CD14-positive monocyte (primary cell): ENCODE data around the gene TRIM41. TPM values are rescaled to one million over a fixed set of nuclear protein-coding genes. Genes with fewer than 3 reads are reported as not detected.
A peak's percentile ranks its signal among the peaks of the same experiment; 100 is the strongest.

Source experiments
- DNase-seq, 3 donors: peaks; one replicate each; pipeline ENCODE4 v3.0.0-alpha.2; 2011 to 2022
- H2AFZ ChIP-seq: 2 replicates; pipeline ENCODE4 v1.6.0; 2012; ENCODE audit warnings: mild to moderate bottlenecking, low read depth, low read length, inconsistent platforms; ENCODE audit not compliant: insufficient read depth, poor library complexity, severe bottlenecking
- H3K27ac ChIP-seq, 2 donors: 1 replicate in 1 of 2; 2 replicates in 1 of 2; pipeline ENCODE4 v1.5.1; 2012 to 2013; ENCODE audit warnings: low read length in 2 of 2, control low read depth in 1 of 2, inconsistent platforms in 1 of 2, low read depth in 1 of 2, mild to moderate bottlenecking in 1 of 2
- H3K27me3 ChIP-seq, 2 donors: one replicate each; pipeline versions ENCODE4 v1.6.0 to v1.6.1; 2011 to 2013; ENCODE audit warnings: low read length in 2 of 2; ENCODE audit not compliant: control insufficient read depth in 2 of 2, insufficient read depth in 2 of 2
- H3K36me3 ChIP-seq, 2 donors: replicated peaks in 1 of 2; 1 replicate in 1 of 2; 2 replicates in 1 of 2; pipeline versions ENCODE4 v1.5.1 to v1.6.1; 2012 to 2013; ENCODE audit warnings: low read length in 2 of 2, control low read depth in 1 of 2, inconsistent platforms in 1 of 2, mild to moderate bottlenecking in 1 of 2; ENCODE audit not compliant: insufficient read depth in 2 of 2, control insufficient read depth in 1 of 2
- H3K4me1 ChIP-seq, 2 donors: 1 replicate in 1 of 2; 2 replicates in 1 of 2; pipeline versions ENCODE4 v1.5.1 to v1.6.1; 2012 to 2013; ENCODE audit warnings: low read length in 2 of 2, control low read depth in 1 of 2, inconsistent platforms in 1 of 2, mild to moderate bottlenecking in 1 of 2, moderate library complexity in 1 of 2; ENCODE audit not compliant: insufficient read depth in 2 of 2, control insufficient read depth in 1 of 2
- H3K4me2 ChIP-seq: replicated peaks from 2 replicates; pipeline ENCODE3; 2012; ENCODE audit warnings: low read length, moderate library complexity, mild to moderate bottlenecking; ENCODE audit not compliant: poor library complexity, severe bottlenecking; ENCODE audit errors: extremely low read depth
- H3K4me3 ChIP-seq, 3 experiments: fragments of 200-600 bp in 1 of 3; sonication (generic) in 1 of 3; replicated peaks in 1 of 3; 1 replicate in 2 of 3; 2 replicates in 1 of 3; pipeline ENCODE4 v1.5.1; 2011 to 2013; ENCODE audit warnings: low read length in 3 of 3, mild to moderate bottlenecking in 3 of 3, control low read depth in 2 of 3, low read depth in 2 of 3, inconsistent platforms in 1 of 3, moderate library complexity in 1 of 3
- H3K79me2 ChIP-seq: 2 replicates; pipeline ENCODE4 v1.6.0; 2012; ENCODE audit warnings: mild to moderate bottlenecking, control low read depth, inconsistent platforms, low read length, moderate library complexity; ENCODE audit not compliant: insufficient read depth
- H3K9ac ChIP-seq: 2 replicates; pipeline ENCODE4 v1.6.0; 2017; ENCODE audit warnings: low read length, mild to moderate bottlenecking; ENCODE audit not compliant: insufficient read depth, poor library complexity, severe bottlenecking
- H3K9me3 ChIP-seq, 2 donors: replicated peaks in 1 of 2; 1 replicate in 1 of 2; 2 replicates in 1 of 2; pipeline versions ENCODE4 v1.5.1 to v1.6.1; 2012 to 2013; ENCODE audit warnings: low read length in 2 of 2, control low read depth in 1 of 2; ENCODE audit not compliant: control insufficient read depth in 1 of 2, insufficient read depth in 1 of 2
- H4K20me1 ChIP-seq: 2 replicates; pipeline ENCODE4 v1.6.0; 2012; ENCODE audit warnings: mild to moderate bottlenecking, low read length, control low read depth, moderate library complexity; ENCODE audit not compliant: insufficient read depth
- H3K27ac Mint-ChIP-seq, 7 donors: one replicate each; pipeline ENCODE4 v1.8.0; 2020; ENCODE audit warnings: mild to moderate bottlenecking in 7 of 7, mixed read lengths in 7 of 7, moderate library complexity in 6 of 7, inconsistent platforms in 2 of 7
- H3K27me3 Mint-ChIP-seq, 3 donors: one replicate each; pipeline ENCODE4 v1.8.0; 2021 to 2022; ENCODE audit warnings: low read depth in 3 of 3, mild to moderate bottlenecking in 3 of 3, mixed read lengths in 3 of 3, moderate library complexity in 3 of 3, inconsistent platforms in 1 of 3
- H3K36me3 Mint-ChIP-seq, 2 donors: one replicate each; pipeline ENCODE4 v1.8.0; 2020; ENCODE audit warnings: mixed read lengths in 2 of 2, inconsistent platforms in 1 of 2, mild to moderate bottlenecking in 1 of 2
- H3K4me1 Mint-ChIP-seq: one replicate; pipeline ENCODE4 v1.8.0; 2020; ENCODE audit warnings: mild to moderate bottlenecking, mixed read lengths
- H3K4me3 Mint-ChIP-seq, 2 donors: one replicate each; pipeline ENCODE4 v1.8.0; 2020; ENCODE audit warnings: mild to moderate bottlenecking in 2 of 2, mixed read lengths in 2 of 2, moderate library complexity in 1 of 2
- H3K9me3 Mint-ChIP-seq, 7 donors: one replicate each; pipeline ENCODE4 v1.8.0; 2020 to 2022; ENCODE audit warnings: mixed read lengths in 7 of 7, mild to moderate bottlenecking in 6 of 7, moderate library complexity in 6 of 7, inconsistent platforms in 2 of 7
- CTCF ChIP-seq: fragments of 200-600 bp; IDR thresholded peaks from one replicate; pipeline ENCODE4 v1.8.0; 2022; ENCODE audit warnings: antibody characterized with exemption, mild to moderate bottlenecking
- WGBS: methylation state at CpG from one replicate; pipeline ENCODE4 v1.1.5; 2013; ENCODE audit warnings: missing lambda C conversion rate; ENCODE audit not compliant: insufficient coverage; 5-methylcytosine and 5-hydroxymethylcytosine counted together
- intact Hi-C, 2 donors: fragments of 100-400 bp; cut with micrococcal nuclease; formaldehyde crosslinking; loops; one replicate each; pipeline versions ENCODE4 v1.15.0 to v1.15.1; 2023
- polyA plus RNA-seq, 3 donors: library from polyadenylated mRNA; depleted of rRNA in 1 of 3; unstranded in 2 of 3; stranded (reverse) in 1 of 3; fragments of 300-500 nt in 2 of 3; fragments of >200 nt in 1 of 3; fragmentation: Illumina TruSeq in 2 of 3; gene quantifications; 1 replicate in 2 of 3; 2 replicates in 1 of 3; pipeline ENCODE4 v1.2.3, GENCODE V29; 2012 to 2021

The TRIM41 gene
- polyA plus RNA-seq, 3 donors = 0.12 to 26.4 (median 0.24) TPM

- peaks cover 69 to 91% of the 10 kb centered on the region in 2 donors for H3K36me3 Mint-ChIP-seq
- H3K27me3 Mint-ChIP-seq = no peaks in the 10 kb centered on the region
- H3K4me1 ChIP-seq = no peaks in the 10 kb centered on the region
- no peak for TF ChIP-seq CTCF
- H3K27me3 ChIP-seq = no peaks in the 10 kb centered on the region
- H3K4me1 Mint-ChIP-seq = peaks cover 5% of the 10 kb centered on the region
- no peaks in the 10 kb centered on the region for H3K9me3 Mint-ChIP-seq
- no peak overlapping the region for H3K4me3 ChIP-seq
- no peak overlapping the region for H3K4me3 Mint-ChIP-seq
- H3K27ac ChIP-seq = peak overlapping the region in 1 of 2 donors; percentile 26
- H3K36me3 ChIP-seq = peaks cover 47 to 84% of the 10 kb centered on the region in 2 donors
- peak overlapping the region in 3 of 7 donors; percentile 6 to 70 (median 9) for H3K27ac Mint-ChIP-seq
- intact Hi-C loops = no loop called here
- no peak overlapping the region for H3K9ac ChIP-seq
- H3K79me2 ChIP-seq = peaks cover 7% of the 10 kb centered on the region
- H4K20me1 ChIP-seq = peaks cover 38% of the 10 kb centered on the region
- no peak for DNase-seq
- no peak overlapping the region for H2AFZ ChIP-seq
- no peak overlapping the region for H3K4me2 ChIP-seq
- 92% methylated on average over 17 of the region's 18 CpGs for WGBS
- H3K9me3 ChIP-seq = no peaks in the 10 kb centered on the region
These were observed 9.5 kb downstream of the TRIM41 start for GRCh38 chr5:181232593-181232992.

- Histone ChIP-seq H3K36me3 (peaks cover 53 to 87% of the 10 kb centered on the region in 2 donors), H3K27me3 (no peaks in the 10 kb centered on the region), H3K9ac (no peak overlapping the region), H3K4me1 (no peaks in the 10 kb centered on the region), H3K4me3 (no peak overlapping the region), H3K9me3 (no peaks in the 10 kb centered on the region), H3K79me2 (peaks cover 4% of the 10 kb centered on the region), H3K27ac (peak overlapping the region in 1 of 2 donors; percentile 26), H3K4me2 (no peak overlapping the region), H4K20me1 (peaks cover 44% of the 10 kb centered on the region), H2AFZ (no peak overlapping the region)
- peak overlapping the region in 6 of 7 donors; percentile 30 to 70 (median 48) for H3K27ac Mint-ChIP-seq
- no peak overlapping the region for H3K4me3 Mint-ChIP-seq
- intact Hi-C loops = no loop called here
- no peaks in the 10 kb centered on the region for H3K27me3 Mint-ChIP-seq
- TF ChIP-seq CTCF = no peak
- H3K4me1 Mint-ChIP-seq = peaks cover 5% of the 10 kb centered on the region
- DNase-seq = no peak
- H3K9me3 Mint-ChIP-seq = peaks cover 0 to under 1% (median 0%) of the 10 kb centered on the region in 7 donors
- H3K36me3 Mint-ChIP-seq = peaks cover 75 to 91% of the 10 kb centered on the region in 2 donors
- WGBS = 96% methylated on average over 9 of the region's 16 CpGs
These were observed 10.2 kb downstream of the TRIM41 start for GRCh38 chr5:181233088-181233800.
